ENCODE data around the gene SHF. TPM values are rescaled to one million over a fixed set of nuclear protein-coding genes. Genes with fewer than 3 reads are reported as not detected.

Gene SHF
- total RNA-seq, 1 donor from 2014 or later: 1.6 TPM

GRCh38 chr15:45168751-45169551 is 18.8 kb downstream of the SHF start:
- no peak for ATAC-seq

GRCh38 chr15:45168286-45168685 is 19.5 kb downstream of the SHF start:
- peak; percentile 2 for ATAC-seq

- no peak for ATAC-seq
Measured at GRCh38 chr15:45167631-45168205, 20.0 kb downstream of the SHF start.

GRCh38 chr15:45166834-45167630 is 20.7 kb downstream of the SHF start:
- peak; percentile 62 for ATAC-seq

GRCh38 chr15:45165536-45165935 is 22.2 kb downstream of the SHF start:
- no peak for ATAC-seq

GRCh38 chr15:45164914-45165313 is 22.9 kb downstream of the SHF start:
- ATAC-seq: no peak

- ATAC-seq: no peak
Measured at GRCh38 chr15:45163508-45163856, 24.3 kb downstream of the SHF start.

- peak; percentile 84 for ATAC-seq
Measured at GRCh38 chr15:45162771-45163507, 24.8 kb downstream of the SHF start.

- no peak for ATAC-seq
Measured at GRCh38 chr15:45161666-45162065, 26.1 kb downstream of the SHF start.

GRCh38 chr15:45157974-45158373 is 29.8 kb downstream of the SHF start:
- peak; percentile 75 for ATAC-seq

GRCh38 chr15:45156744-45157455 is 30.9 kb downstream of the SHF start:
- peak; percentile 51 for ATAC-seq

GRCh38 chr15:45155739-45156138 is 32.0 kb downstream of the SHF start:
- no peak for ATAC-seq

- no peak for ATAC-seq
Measured at GRCh38 chr15:45151998-45152828, 35.6 kb downstream of the SHF start.

GRCh38 chr15:45150997-45151396 is 36.8 kb downstream of the SHF start:
- no peak for ATAC-seq

- ATAC-seq: no peak
Measured at GRCh38 chr15:45150481-45150880, 37.3 kb downstream of the SHF start.

GRCh38 chr15:45149060-45149459 is 38.7 kb downstream of the SHF start:
- no peak for ATAC-seq

GRCh38 chr15:45148076-45149059 is 39.4 kb downstream of the SHF start:
- ATAC-seq: peak; percentile 47

GRCh38 chr15:45147606-45148005 is 40.2 kb downstream of the SHF start:
- ATAC-seq: no peak

GRCh38 chr15:45146405-45146804 is 41.4 kb downstream of the SHF start:
- ATAC-seq: peak; percentile 81

GRCh38 chr15:45144775-45145174 is 43.0 kb downstream of the SHF start:
- no peak for ATAC-seq
